SK-N-SH (cell line): Measurements from ENCODE around the gene DES. TPM values are rescaled to one million over a fixed set of nuclear protein-coding genes. Genes with fewer than 3 reads are reported as not detected.

Experiments
- CTCF ChIA-PET: fragments of 300-600, 350-600 bp; formaldehyde crosslinking; extraction: SDS; loops from one replicate; lab custom pipeline; 2021; lab: Yijun Ruan, JAX
- POLR2A ChIA-PET: fragments of 350-600 bp; sonication (Branson Sonifier 250); formaldehyde crosslinking; extraction: SDS; loops from one replicate; lab custom pipeline; 2020; ENCODE audit warnings: antibody characterized with exemption, inconsistent platforms; lab: Yijun Ruan, JAX
- DNase-seq: peaks from one replicate; pipeline ENCODE4 v3.0.0; 2012
- H2AFZ ChIP-seq: fragments of 200-600 bp; sonication (generic); 2 replicates; pipeline ENCODE4 v1.8.1; 2016; ENCODE audit warnings: antibody characterized with exemption, mild to moderate bottlenecking, low read depth
- H3F3A ChIP-seq: fragments of 200-600 bp; sonication (generic); replicated peaks from 2 replicates; pipeline ENCODE3; 2016; ENCODE audit warnings: antibody characterized with exemption, mild to moderate bottlenecking; ENCODE audit not compliant: insufficient read depth
- H3K27ac ChIP-seq, 2 experiments: fragments of 200-500 bp in 1 of 2; fragments of 200-600 bp in 1 of 2; sonication (Bioruptor generic) in 1 of 2; sonication (generic), shearing (Covaris generic) in 1 of 2; 2 replicates each; pipeline versions ENCODE4 v1.5.1 to v1.6.1; 2014 to 2016; ENCODE audit warnings: low read depth in 2 of 2, inconsistent platforms in 1 of 2, low read length in 1 of 2, mild to moderate bottlenecking in 1 of 2, mixed read lengths in 1 of 2
- H3K27me3 ChIP-seq: fragments of 200-600 bp; sonication (generic), shearing (Covaris generic); 2 replicates; pipeline ENCODE4 v1.6.1; 2016; ENCODE audit warnings: mixed run types; ENCODE audit not compliant: insufficient read depth
- H3K36me3 ChIP-seq, 2 experiments: fragments of 200-500 bp in 1 of 2; fragments of 200-600 bp in 1 of 2; sonication (Bioruptor generic) in 1 of 2; sonication (generic) in 1 of 2; replicated peaks in 1 of 2; 2 replicates each; pipeline versions ENCODE3 to v1.5.1; 2014 to 2016; ENCODE audit warnings: low read length in 1 of 2, mild to moderate bottlenecking in 1 of 2; ENCODE audit not compliant: insufficient read depth in 2 of 2, control insufficient read depth in 1 of 2
- H3K4me1 ChIP-seq, 2 experiments: fragments of 200-500 bp in 1 of 2; fragments of 200-600 bp in 1 of 2; sonication (Bioruptor generic) in 1 of 2; sonication (generic), shearing (Covaris generic) in 1 of 2; 2 replicates each; pipeline versions ENCODE4 v1.5.1 to v1.6.1; 2014 to 2016; ENCODE audit warnings: low read depth in 1 of 2, low read length in 1 of 2, mixed run types in 1 of 2; ENCODE audit not compliant: insufficient read depth in 2 of 2, control insufficient read depth in 1 of 2
- H3K4me2 ChIP-seq: fragments of 200-600 bp; sonication (generic), shearing (Covaris generic); 2 replicates; pipeline ENCODE4 v1.6.1; 2017; ENCODE audit warnings: mixed run types
- H3K4me3 ChIP-seq, 2 experiments: fragments of 200-500 bp in 1 of 2; fragments of 200-600 bp in 1 of 2; sonication (Bioruptor generic) in 1 of 2; sonication (generic), shearing (Covaris generic) in 1 of 2; 2 replicates each; pipeline versions ENCODE4 v1.5.1 to v1.8.1; 2014 to 2016; ENCODE audit warnings: low read depth in 2 of 2, inconsistent platforms in 1 of 2, low read length in 1 of 2, mild to moderate bottlenecking in 1 of 2, mixed read lengths in 1 of 2, moderate library complexity in 1 of 2
- H3K79me2 ChIP-seq: fragments of 200-600 bp; sonication (generic); 2 replicates; pipeline ENCODE4 v1.8.1; 2017; ENCODE audit warnings: mild to moderate bottlenecking; ENCODE audit not compliant: insufficient read depth
- H3K9ac ChIP-seq: fragments of 200-600 bp; sonication (generic); 2 replicates; pipeline ENCODE4 v1.6.1; 2017; ENCODE audit warnings: mixed run types
- H3K9me2 ChIP-seq: fragments of 200-600 bp; sonication (generic); 2 replicates; pipeline ENCODE4 v1.6.1; 2017; ENCODE audit warnings: mixed run types
- H3K9me3 ChIP-seq: fragments of 200-600 bp; sonication (generic); 2 replicates; pipeline ENCODE4 v1.6.1; 2017; ENCODE audit warnings: mixed run types, mild to moderate bottlenecking, moderate library complexity
- H4K20me1 ChIP-seq: fragments of 200-600 bp; sonication (generic); 2 replicates; pipeline ENCODE4 v1.6.1; 2017; ENCODE audit warnings: mild to moderate bottlenecking, mixed run types; ENCODE audit not compliant: insufficient read depth
- CHD2 ChIP-seq: fragments of 150-350 bp; IDR thresholded peaks from 2 replicates; pipeline ENCODE4 v1.6.1; 2018; ENCODE audit warnings: low read length; ENCODE audit not compliant: partially characterized antibody
- CTCF ChIP-seq: fragments of 200-600 bp; sonication (generic); IDR thresholded peaks from 2 replicates; pipeline ENCODE4 v1.6.1; 2017; ENCODE audit warnings: antibody characterized with exemption, mild to moderate bottlenecking, moderate library complexity
- EP300 ChIP-seq, 2 experiments: IDR thresholded peaks; 2 replicates each; pipeline versions ENCODE4 v1.4.0 to v1.6.1; 2012; ENCODE audit warnings: borderline replicate concordance in 1 of 2, low read depth in 1 of 2, low read length in 1 of 2
- EZH2phosphoT487 ChIP-seq: fragments of 200-600 bp; sonication (generic); IDR thresholded peaks from 2 replicates; pipeline ENCODE4 v1.6.1; 2017; ENCODE audit warnings: low read depth, mixed run types, mild to moderate bottlenecking, antibody characterized with exemption, moderate library complexity, borderline replicate concordance
- FOSL2 ChIP-seq: IDR thresholded peaks from 2 replicates; pipeline ENCODE4 v1.4.0; 2012; ENCODE audit warnings: low read depth, mild to moderate bottlenecking, moderate library complexity, borderline replicate concordance
- FOXM1 ChIP-seq: IDR thresholded peaks from 2 replicates; pipeline ENCODE4 v1.4.0; 2012; ENCODE audit warnings: low read depth, mild to moderate bottlenecking
- IRF3 ChIP-seq: fragments of 150-350 bp; IDR thresholded peaks from 2 replicates; pipeline ENCODE4 v1.6.1; 2016; ENCODE audit warnings: mild to moderate bottlenecking, low read depth, low read length
- JUND ChIP-seq: IDR thresholded peaks from 2 replicates; pipeline ENCODE4 v1.4.0; 2012
- MEF2A ChIP-seq: IDR thresholded peaks from 2 replicates; pipeline ENCODE4 v1.4.0; 2012; ENCODE audit warnings: low read depth, borderline replicate concordance
- NFIC ChIP-seq: IDR thresholded peaks from 2 replicates; pipeline ENCODE4 v1.4.0; 2012; ENCODE audit warnings: borderline replicate concordance
- PBX3 ChIP-seq: IDR thresholded peaks from 2 replicates; pipeline ENCODE4; 2012
- RXRA ChIP-seq: IDR thresholded peaks from 2 replicates; pipeline ENCODE4 v1.4.0; 2012; ENCODE audit warnings: low read depth, mild to moderate bottlenecking, borderline replicate concordance
- SMC3 ChIP-seq: IDR thresholded peaks from 2 replicates; pipeline ENCODE4 v1.6.1; 2012; ENCODE audit warnings: low read depth, low read length, improper control_type of control experiment
- TCF12 ChIP-seq: IDR thresholded peaks from 2 replicates; pipeline ENCODE4 v1.4.0; 2012
- TEAD4 ChIP-seq: IDR thresholded peaks from 2 replicates; pipeline ENCODE4 v1.4.0; 2012; ENCODE audit warnings: mild to moderate bottlenecking, borderline replicate concordance; ENCODE audit not compliant: insufficient read depth
- WGBS: methylation state at CpG from one replicate; pipeline ENCODE4 v1.1.6; 2017; ENCODE audit warnings: low lambda C conversion rate; 5-methylcytosine and 5-hydroxymethylcytosine counted together
- polyA plus RNA-seq, 3 experiments: library from polyadenylated mRNA; depleted of rRNA; stranded (reverse); fragments of >200 nt; gene quantifications; 2 replicates each; pipeline ENCODE4 v1.2.3, GENCODE V29; 2012

Gene DES
- polyA plus RNA-seq, 1 of the 3 experiments (the other 2 are of a cell fraction): 0.21 TPM

GRCh38 chr2:219398721-219399363, 19.3 kb upstream of the DES start:
- Histone ChIP-seq H3F3A (no peaks in the 10 kb centered on the region), H3K4me2 (no peak overlapping the region), H3K36me3 (no peaks in the 10 kb centered on the region), H2AFZ (no peak overlapping the region), H3K9ac (no peak overlapping the region), H3K9me3 (no peaks in the 10 kb centered on the region), H3K79me2 (no peaks in the 10 kb centered on the region), H3K9me2 (no peaks in the 10 kb centered on the region), H4K20me1 (no peaks in the 10 kb centered on the region), H3K4me1 (peaks cover 2 to 19% of the 10 kb centered on the region in 2 experiments; a peak in 2 of 4 replicates), H3K4me3 (no peak overlapping the region), H3K27me3 (no peaks in the 10 kb centered on the region), H3K27ac (no peak overlapping the region)
- ChIA-PET CTCF (interaction anchor here (2.2 to 10.1 kb wide), 2 partner anchors 10 to 126 kb away, joined by 13 to 256 read pairs; no protein-coding TSS in a partner anchor), POLR2A (no interaction called here)
- DNase-seq: no peak
- TF ChIP-seq MEF2A (no peak), PBX3 (no peak), FOSL2 (no peak), CHD2 (no peak), EP300 (IDR thresholded peaks at IDR 0.05; ENCODE audit: borderline replicate concordance in 1 of 2, low read depth in 1 of 2, low read length in 1 of 2) (no peak), TEAD4 (no peak), SMC3 (no peak), TCF12 (no peak), JUND (no peak), CTCF (no peak), FOXM1 (no peak), IRF3 (no peak), RXRA (no peak), NFIC (no peak), EZH2phosphoT487 (no peak)
- WGBS: 49% methylated on average over 4 of the region's 5 CpGs
